Measurements from ENCODE around the gene RASGEF1C.
"Not testable (repeated sequence)": the region's sequence is repeated elsewhere in the genome, so short reads cannot be mapped to it uniquely, and the experiment has no call there.

Gene RASGEF1C

GRCh38 chr5:180135128-180135955 is 73.7 kb downstream of the RASGEF1C start:
- peak; percentile 38 for DNase-seq

- no peak for DNase-seq
Observed at GRCh38 chr5:180133971-180134508, 75.0 kb downstream of the RASGEF1C start.

GRCh38 chr5:180133551-180133950 is 75.5 kb downstream of the RASGEF1C start:
- DNase-seq: no peak

GRCh38 chr5:180133060-180133459 is 76.0 kb downstream of the RASGEF1C start:
- no peak for DNase-seq

- DNase-seq: no peak
Observed at GRCh38 chr5:180130876-180131740, 77.9 kb downstream of the RASGEF1C start.

GRCh38 chr5:180130291-180130869 is 78.6 kb downstream of the RASGEF1C start:
- no peak for DNase-seq

GRCh38 chr5:180129291-180130190 is 79.5 kb downstream of the RASGEF1C start:
- no peak for DNase-seq

- no peak for DNase-seq
Observed at GRCh38 chr5:180128671-180129261, 80.2 kb downstream of the RASGEF1C start.

GRCh38 chr5:180127682-180128670 is 81.0 kb downstream of the RASGEF1C start:
- no peak for DNase-seq

- DNase-seq: peak; percentile 20
Observed at GRCh38 chr5:180126716-180127681, 82.0 kb downstream of the RASGEF1C start.

- DNase-seq: not testable (repeated sequence)
Observed at GRCh38 chr5:180126156-180126555, 82.9 kb downstream of the RASGEF1C start.

- not testable (repeated sequence) for DNase-seq
Observed at GRCh38 chr5:180124662-180125061, 84.3 kb downstream of the RASGEF1C start.

- no peak for DNase-seq
Observed at GRCh38 chr5:180122875-180123274, 86.1 kb downstream of the RASGEF1C start.

GRCh38 chr5:180121826-180122413 is 87.1 kb downstream of the RASGEF1C start:
- no peak for DNase-seq

GRCh38 chr5:180120237-180121101 is 88.5 kb downstream of the RASGEF1C start:
- no peak for DNase-seq

GRCh38 chr5:180119903-180120236 is 89.1 kb downstream of the RASGEF1C start:
- DNase-seq: no peak

- no peak for DNase-seq
Observed at GRCh38 chr5:180119031-180119902, 89.7 kb downstream of the RASGEF1C start.
